Right lobe of liver (tissue), 6 donors: ENCODE results near the gene CNKSR2. TPM values are rescaled to one million over a fixed set of nuclear protein-coding genes. Genes with fewer than 3 reads are reported as not detected.

Source experiments
- ATAC-seq, 4 donors: fragments of 200-7000 bp; cut with Tn5 transposase; one replicate each; pipeline ENCODE4 v1.9.1; 2020; ENCODE audit warnings: mild to moderate bottlenecking in 4 of 4, moderate library complexity in 4 of 4
- DNase-seq, 3 donors: peaks; one replicate each; pipeline ENCODE4 v3.0.0-alpha.2; 2020
- H3K27ac ChIP-seq, 3 donors: fragments of 200-600 bp; one replicate each; pipeline ENCODE4 v1.8.0; 2022
- H3K27me3 ChIP-seq, 2 donors: fragments of 200-600 bp; one replicate each; pipeline ENCODE4 v1.8.0; 2022
- H3K36me3 ChIP-seq, 4 donors: fragments of 200-600 bp; sonication (generic) in 1 of 4; one replicate each; pipeline versions ENCODE4 v1.5.1 to v1.8.0; 2017 to 2022; ENCODE audit warnings: control low read depth in 1 of 4
- H3K4me1 ChIP-seq, 4 donors: fragments of 200-600 bp; sonication (generic) in 1 of 4; one replicate each; pipeline versions ENCODE4 v1.5.1 to v1.8.0; 2017 to 2022; ENCODE audit warnings: control low read depth in 1 of 4
- H3K4me3 ChIP-seq, 3 donors: fragments of 200-600 bp; one replicate each; pipeline ENCODE4 v1.8.0; 2022
- H3K9me3 ChIP-seq, 4 donors: fragments of 200-600 bp; sonication (generic) in 1 of 4; one replicate each; pipeline versions ENCODE4 v1.5.1 to v1.8.0; 2017 to 2022; ENCODE audit warnings: control low read depth in 1 of 4
- POLR2A ChIP-seq: fragments of 450-650 bp; IDR thresholded peaks from one replicate; pipeline ENCODE4 v1.6.1; 2017; ENCODE audit warnings: antibody characterized with exemption, mild to moderate bottlenecking
- WGBS: methylation state at CpG from one replicate; pipeline ENCODE4 v1.1.6; 2018; ENCODE audit warnings: low coverage, low lambda C conversion rate; ENCODE audit not compliant: insufficient coverage; ENCODE audit errors: missing lambda C conversion rate; 5-methylcytosine and 5-hydroxymethylcytosine counted together
- intact Hi-C, 2 donors: fragments of 100-400 bp; cut with DNase I; formaldehyde crosslinking; loops; one replicate each; pipeline versions ENCODE4 v1.11.2 to v1.14.1; 2022
- total RNA-seq, 6 experiments: library from RNA; depleted of rRNA in 2 of 6; stranded (reverse); fragments of >200 nt in 2 of 6; fragmentation: NEBNext Ultra II Directional in 3 of 6; extraction: Animal tissue kit (Norgen Biotek cat#: 25700) in 3 of 6; gene quantifications; one replicate each; pipeline versions ENCODE4 v1.1.0 to v1.2.4, GENCODE V29; 2016 to 2023
- TF ChIP-seq, protein P1 (sequence below), 4 donors: fragments of 200-600 bp in 3 of 4; fragments of 450-650 bp in 1 of 4; IDR thresholded peaks; one replicate each; pipeline versions ENCODE4 v1.5.1 to v1.8.0; 2016 to 2022; ENCODE audit warnings: antibody characterized with exemption in 4 of 4, mild to moderate bottlenecking in 2 of 4
- donor health status: DM: no; HTN: yes; CAD: no.
- donor health status: DM: no; HTN: no; CAD: no.
- donor health status: DM: no; HTN: no; CAD: no.
- donor health status: DM: no; HTN: yes; CAD: no.
- donor health status: DM: no; HTN: yes; CAD: no.

The CNKSR2 gene
- total RNA-seq, 6 experiments from 2014 or later = 1.4 to 5.6 (median 2.6) TPM

DNA sequence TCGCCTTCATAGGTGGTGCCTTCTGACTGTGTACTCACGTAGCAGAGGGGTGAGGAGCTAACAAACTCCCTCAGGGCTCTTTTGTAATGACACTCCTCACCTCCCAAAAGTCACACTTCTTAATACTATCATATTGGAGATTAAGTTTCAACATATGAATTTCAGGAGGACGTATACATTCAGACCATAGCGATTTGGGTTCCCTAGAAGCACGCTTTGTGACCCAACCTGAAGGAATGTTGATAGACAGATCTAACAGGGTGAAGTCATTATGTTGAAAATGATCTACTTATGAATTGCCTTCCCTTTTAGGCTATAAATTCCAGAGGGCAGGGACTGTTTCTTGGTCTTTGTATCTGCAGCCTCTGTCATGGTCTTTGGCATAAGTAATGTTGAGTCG is 287.1 kb downstream of the CNKSR2 start:
- H3K9me3 ChIP-seq = no peaks in the 10 kb centered on the region
- TF ChIP-seq, protein P1, sequence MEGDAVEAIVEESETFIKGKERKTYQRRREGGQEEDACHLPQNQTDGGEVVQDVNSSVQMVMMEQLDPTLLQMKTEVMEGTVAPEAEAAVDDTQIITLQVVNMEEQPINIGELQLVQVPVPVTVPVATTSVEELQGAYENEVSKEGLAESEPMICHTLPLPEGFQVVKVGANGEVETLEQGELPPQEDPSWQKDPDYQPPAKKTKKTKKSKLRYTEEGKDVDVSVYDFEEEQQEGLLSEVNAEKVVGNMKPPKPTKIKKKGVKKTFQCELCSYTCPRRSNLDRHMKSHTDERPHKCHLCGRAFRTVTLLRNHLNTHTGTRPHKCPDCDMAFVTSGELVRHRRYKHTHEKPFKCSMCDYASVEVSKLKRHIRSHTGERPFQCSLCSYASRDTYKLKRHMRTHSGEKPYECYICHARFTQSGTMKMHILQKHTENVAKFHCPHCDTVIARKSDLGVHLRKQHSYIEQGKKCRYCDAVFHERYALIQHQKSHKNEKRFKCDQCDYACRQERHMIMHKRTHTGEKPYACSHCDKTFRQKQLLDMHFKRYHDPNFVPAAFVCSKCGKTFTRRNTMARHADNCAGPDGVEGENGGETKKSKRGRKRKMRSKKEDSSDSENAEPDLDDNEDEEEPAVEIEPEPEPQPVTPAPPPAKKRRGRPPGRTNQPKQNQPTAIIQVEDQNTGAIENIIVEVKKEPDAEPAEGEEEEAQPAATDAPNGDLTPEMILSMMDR (IDR thresholded peaks at IDR 0.05) = no peak
- TF ChIP-seq POLR2A = no peak
- ATAC-seq (no peak), DNase-seq (no peak)
- 55% methylated on average over 6 of the region's 6 CpGs for WGBS
- H3K36me3 ChIP-seq = no peaks in the 10 kb centered on the region
- intact Hi-C loops = no loop called here
- no peaks in the 10 kb centered on the region for H3K4me1 ChIP-seq
- no peak overlapping the region for H3K4me3 ChIP-seq
- no peak overlapping the region for H3K27ac ChIP-seq
- no peaks in the 10 kb centered on the region for H3K27me3 ChIP-seq

DNA sequence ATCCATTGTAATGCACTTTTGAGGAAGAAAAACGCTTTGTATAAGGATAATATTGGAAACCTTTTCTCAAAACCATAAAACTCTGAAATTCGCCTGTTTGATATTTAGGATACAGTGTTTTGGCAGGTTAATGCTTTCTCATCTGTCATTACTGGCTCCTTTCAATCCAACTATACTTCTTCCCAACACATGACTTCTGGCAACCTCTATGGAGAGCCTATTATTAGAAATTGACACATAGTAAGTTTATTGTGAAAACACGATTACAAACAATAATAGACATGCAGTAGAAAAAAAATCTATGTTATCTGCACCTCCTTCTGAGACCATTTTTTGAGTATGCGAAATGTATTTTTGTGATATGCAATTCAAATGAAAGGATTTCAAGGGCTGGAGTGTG is 288.5 kb downstream of the CNKSR2 start:
- H3K4me3 ChIP-seq = no peak overlapping the region
- no peaks in the 10 kb centered on the region for H3K4me1 ChIP-seq
- H3K27ac ChIP-seq = no peak overlapping the region
- no peaks in the 10 kb centered on the region for H3K9me3 ChIP-seq
- intact Hi-C loops = no loop called here
- TF ChIP-seq POLR2A = no peak
- TF ChIP-seq, protein P1 (IDR thresholded peaks at IDR 0.05) = no peak
- H3K36me3 ChIP-seq = no peaks in the 10 kb centered on the region
- ATAC-seq = no peak
- no peaks in the 10 kb centered on the region for H3K27me3 ChIP-seq
- no peak for DNase-seq
- WGBS = 44% methylated on average over 4 of the region's 4 CpGs

DNA sequence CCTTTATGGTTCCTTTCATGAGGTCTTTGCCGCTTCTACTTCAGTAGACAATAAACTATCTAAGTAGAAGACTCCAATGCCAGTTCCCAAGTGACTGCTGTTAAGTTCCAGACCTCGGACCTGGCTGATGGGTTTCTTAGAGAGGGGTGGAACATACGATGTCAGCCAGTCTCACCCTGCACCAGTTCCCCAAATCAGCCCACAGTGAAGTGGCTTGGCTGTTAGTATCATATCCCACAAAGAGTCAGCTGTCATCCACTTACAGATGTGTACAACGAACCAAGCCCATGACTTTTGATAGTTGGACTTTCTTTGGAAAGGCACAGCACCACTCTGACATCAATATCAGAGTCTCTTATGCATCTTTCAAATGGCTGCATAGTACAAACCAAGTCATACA is 292.0 kb downstream of the CNKSR2 start:
- Histone ChIP-seq H3K4me1 (no peaks in the 10 kb centered on the region), H3K4me3 (no peak overlapping the region), H3K27me3 (no peaks in the 10 kb centered on the region), H3K36me3 (no peaks in the 10 kb centered on the region), H3K27ac (no peak overlapping the region), H3K9me3 (no peaks in the 10 kb centered on the region)
- DNase-seq (no peak), ATAC-seq (no peak)
- intact Hi-C loops = no loop called here
- WGBS = 39% methylated on average over 3 of the region's 4 CpGs
- TF ChIP-seq, protein P1 (IDR thresholded peaks at IDR 0.05) = no peak
- TF ChIP-seq POLR2A = no peak

DNA sequence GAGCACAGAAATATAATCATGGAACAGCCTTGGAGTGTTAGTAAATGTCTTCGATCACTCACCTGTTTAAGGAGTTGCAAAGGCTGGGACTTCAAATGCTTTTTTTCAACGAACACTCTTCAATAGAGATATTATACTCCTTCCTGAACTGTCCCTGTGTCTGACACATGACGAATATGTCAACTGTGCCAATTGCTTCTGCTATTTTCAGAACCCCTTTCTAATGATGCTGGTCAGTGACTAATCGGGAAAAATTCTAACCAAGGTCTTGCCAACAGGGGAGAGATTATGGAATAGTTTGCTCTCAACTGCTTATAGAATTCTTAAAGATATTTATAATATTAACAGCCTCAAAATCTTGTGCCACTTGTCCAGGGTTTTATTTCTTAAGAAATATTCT is 292.5 kb downstream of the CNKSR2 start:
- no peak overlapping the region for H3K27ac ChIP-seq
- no peak for TF ChIP-seq POLR2A
- TF ChIP-seq, protein P1 (IDR thresholded peaks at IDR 0.05) = no peak
- DNase-seq (no peak), ATAC-seq (no peak)
- no peak overlapping the region for H3K4me3 ChIP-seq
- H3K36me3 ChIP-seq = no peaks in the 10 kb centered on the region
- H3K9me3 ChIP-seq = no peaks in the 10 kb centered on the region
- intact Hi-C loops = no loop called here
- no peaks in the 10 kb centered on the region for H3K4me1 ChIP-seq
- 61% methylated on average over 4 of the region's 4 CpGs for WGBS
- no peaks in the 10 kb centered on the region for H3K27me3 ChIP-seq
